PC-9 (cell line): ENCODE measurements around the gene CFAP46. TPM values are rescaled to one million over a fixed set of nuclear protein-coding genes. Genes with fewer than 3 reads are reported as not detected.

ENCODE experiments used
- BruUV-seq: library from RNA; stranded (reverse); fragments of 400-500 nt; replicated peaks from 2 replicates; lab custom pipeline; 2021; lab: Mats Ljungman, UMichigan
- CTCF ChIA-PET: fragments of 300-600 bp; sonication (Branson Sonifier 250); formaldehyde crosslinking; loops from one replicate; lab custom pipeline; 2022; ENCODE audit warnings: antibody characterized with exemption; lab: Charles Lee
- POLR2A ChIA-PET: fragments of 300-600 bp; sonication (Branson Sonifier 250); formaldehyde crosslinking; loops from one replicate; lab custom pipeline; 2022; ENCODE audit warnings: antibody characterized with exemption; ENCODE audit not compliant: unreplicated experiment; lab: Charles Lee
- DNase-seq, 2 experiments: peaks; one replicate each; pipeline versions ENCODE4 v3.0.0 to v3.0.0-alpha.2; 2015 to 2022; ENCODE audit warnings: mixed read lengths in 1 of 2
- H2AFZ ChIP-seq: fragments of 200-600 bp; sonication (generic); 2 replicates; pipeline ENCODE4 v1.8.1; 2017; ENCODE audit warnings: antibody characterized with exemption
- H3F3A ChIP-seq: fragments of 200-600 bp; sonication (generic); 2 replicates; pipeline ENCODE4 v1.8.1; 2017; ENCODE audit warnings: antibody characterized with exemption, mild to moderate bottlenecking, low read depth; ENCODE audit not compliant: insufficient read depth
- H3K27ac ChIP-seq: fragments of 200-600 bp; sonication (generic); 2 replicates; pipeline ENCODE4 v1.6.1; 2016; ENCODE audit warnings: mixed run types
- H3K27me3 ChIP-seq: fragments of 200-600 bp; sonication (generic); 2 replicates; pipeline ENCODE4 v1.6.1; 2016; ENCODE audit warnings: low read depth, mixed run types; ENCODE audit not compliant: insufficient read depth
- H3K36me3 ChIP-seq: fragments of 200-600 bp; sonication (generic); 2 replicates; pipeline ENCODE4 v1.6.1; 2016; ENCODE audit warnings: low read depth, mixed run types
- H3K4me1 ChIP-seq: fragments of 200-600 bp; sonication (generic); replicated peaks from 2 replicates; pipeline ENCODE4 v1.6.1; 2016; ENCODE audit warnings: mixed run types; ENCODE audit not compliant: insufficient read depth
- H3K4me2 ChIP-seq: fragments of 200-600 bp; sonication (generic); 2 replicates; pipeline ENCODE4 v1.6.1; 2017; ENCODE audit warnings: mixed run types
- H3K4me3 ChIP-seq: fragments of 200-600 bp; sonication (generic); 2 replicates; pipeline ENCODE4 v1.6.1; 2016; ENCODE audit warnings: mixed run types
- H3K79me2 ChIP-seq: fragments of 200-600 bp; sonication (generic); 2 replicates; pipeline ENCODE4 v1.6.1; 2017; ENCODE audit warnings: low read depth, mixed run types
- H3K9me2 ChIP-seq: fragments of 200-600 bp; sonication (generic); 2 replicates; pipeline ENCODE4 v1.8.1; 2017; ENCODE audit warnings: mild to moderate bottlenecking; ENCODE audit not compliant: insufficient read depth
- H3K9me3 ChIP-seq: fragments of 200-600 bp; sonication (generic); 2 replicates; pipeline ENCODE4 v1.8.1; 2016; ENCODE audit warnings: low read depth; ENCODE audit not compliant: insufficient read depth
- H4K20me1 ChIP-seq: fragments of 200-600 bp; sonication (generic); 2 replicates; pipeline ENCODE4 v1.8.1; 2017; ENCODE audit not compliant: insufficient read depth
- EZH2 ChIP-seq: fragments of 200-600 bp; sonication (generic); IDR thresholded peaks from 2 replicates; pipeline ENCODE4 v1.8.0; 2017; ENCODE audit warnings: antibody characterized with exemption, low read depth
- intact Hi-C: fragments of 100-400 bp; cut with micrococcal nuclease; formaldehyde crosslinking; loops from one replicate; pipeline ENCODE4 v1.10.0; 2022; ENCODE audit not compliant: unreplicated experiment
- total RNA-seq: library from RNA; stranded (reverse); gene quantifications from 2 replicates; pipeline ENCODE4 v1.2.3, GENCODE V29; 2021
- TF ChIP-seq, protein P1 (sequence below): fragments of 200-600 bp; sonication (generic); conservative IDR thresholded peaks from 2 replicates; pipeline ENCODE4 v1.6.1; 2017; ENCODE audit warnings: mixed run types, antibody characterized with exemption, mild to moderate bottlenecking, moderate library complexity

The CFAP46 gene
- total RNA-seq, 1 experiment from 2014 or later, result not detected

- Histone ChIP-seq H3K4me3 (no peak overlapping the region), H2AFZ (no peak overlapping the region), H3K9me2 (no peaks in the 10 kb centered on the region), H4K20me1 (no peaks in the 10 kb centered on the region), H3K4me2 (no peak overlapping the region), H3K9me3 (no peaks in the 10 kb centered on the region), H3K27ac (no peak overlapping the region), H3K4me1 (no peaks in the 10 kb centered on the region), H3F3A (no peaks in the 10 kb centered on the region), H3K79me2 (no peaks in the 10 kb centered on the region), H3K27me3 (peaks cover 72% of the 10 kb centered on the region), H3K36me3 (no peaks in the 10 kb centered on the region)
- TF ChIP-seq EZH2, result no peak
- TF ChIP-seq, protein P1, sequence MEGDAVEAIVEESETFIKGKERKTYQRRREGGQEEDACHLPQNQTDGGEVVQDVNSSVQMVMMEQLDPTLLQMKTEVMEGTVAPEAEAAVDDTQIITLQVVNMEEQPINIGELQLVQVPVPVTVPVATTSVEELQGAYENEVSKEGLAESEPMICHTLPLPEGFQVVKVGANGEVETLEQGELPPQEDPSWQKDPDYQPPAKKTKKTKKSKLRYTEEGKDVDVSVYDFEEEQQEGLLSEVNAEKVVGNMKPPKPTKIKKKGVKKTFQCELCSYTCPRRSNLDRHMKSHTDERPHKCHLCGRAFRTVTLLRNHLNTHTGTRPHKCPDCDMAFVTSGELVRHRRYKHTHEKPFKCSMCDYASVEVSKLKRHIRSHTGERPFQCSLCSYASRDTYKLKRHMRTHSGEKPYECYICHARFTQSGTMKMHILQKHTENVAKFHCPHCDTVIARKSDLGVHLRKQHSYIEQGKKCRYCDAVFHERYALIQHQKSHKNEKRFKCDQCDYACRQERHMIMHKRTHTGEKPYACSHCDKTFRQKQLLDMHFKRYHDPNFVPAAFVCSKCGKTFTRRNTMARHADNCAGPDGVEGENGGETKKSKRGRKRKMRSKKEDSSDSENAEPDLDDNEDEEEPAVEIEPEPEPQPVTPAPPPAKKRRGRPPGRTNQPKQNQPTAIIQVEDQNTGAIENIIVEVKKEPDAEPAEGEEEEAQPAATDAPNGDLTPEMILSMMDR, result no peak
- CTCF ChIA-PET, result no interaction called here
- POLR2A ChIA-PET, result no interaction called here
- BruUV-seq, result no TSS peak
- no peak for DNase-seq
- intact Hi-C loops, result no loop called here
Measured at GRCh38 chr10:132977076-132977475, 34.7 kb upstream of the CFAP46 start.

DNA sequence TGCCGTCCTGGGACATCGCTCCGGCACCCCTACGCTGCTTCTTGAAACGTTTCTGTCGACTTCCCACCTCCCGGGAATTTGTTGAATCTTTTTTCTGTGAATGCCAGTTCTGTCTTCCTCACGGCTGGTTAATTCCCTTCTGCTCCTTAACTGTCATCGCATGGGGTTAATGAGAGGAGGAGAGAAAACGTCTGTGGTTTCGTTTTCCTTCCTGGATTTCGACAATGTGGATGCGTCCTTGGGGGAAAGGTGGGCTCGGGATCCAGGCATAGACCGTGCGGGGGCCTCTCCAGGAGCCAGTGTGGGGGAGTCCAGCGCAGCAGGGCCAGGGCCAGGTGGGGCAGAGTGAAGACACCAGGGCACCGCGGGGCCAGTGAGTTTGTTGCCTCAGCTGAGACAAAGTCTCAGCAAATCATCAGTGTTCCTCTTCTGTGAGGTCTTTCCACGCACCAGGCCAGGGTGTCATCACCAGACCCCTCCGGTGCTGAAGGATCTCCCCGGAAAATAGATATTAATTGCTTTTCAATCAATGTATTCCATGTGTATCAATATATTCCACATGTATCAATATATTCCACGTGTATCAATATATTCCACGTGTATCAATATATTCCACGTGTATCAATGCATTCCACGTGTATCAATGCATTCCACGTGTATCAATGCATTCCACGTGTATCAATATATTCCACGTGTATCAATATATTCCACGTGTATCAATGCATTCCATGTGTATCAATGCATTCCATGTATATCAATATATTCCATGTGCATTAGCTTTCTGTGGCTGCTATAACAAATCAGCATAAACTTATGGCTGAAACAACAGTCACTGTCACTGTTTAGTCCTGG is 33.7 kb upstream of the CFAP46 start:
- no TSS peak for BruUV-seq
- Histone ChIP-seq H3K79me2 (no peaks in the 10 kb centered on the region), H3K4me2 (no peak overlapping the region), H3K27me3 (peaks cover 82% of the 10 kb centered on the region), H4K20me1 (no peaks in the 10 kb centered on the region), H2AFZ (no peak overlapping the region), H3K9me3 (no peaks in the 10 kb centered on the region), H3K4me1 (no peaks in the 10 kb centered on the region), H3K9me2 (no peaks in the 10 kb centered on the region), H3K4me3 (no peak overlapping the region), H3K27ac (no peak overlapping the region), H3F3A (no peaks in the 10 kb centered on the region), H3K36me3 (no peaks in the 10 kb centered on the region)
- DNase-seq, result no peak
- intact Hi-C loops, result no loop called here
- no peak for TF ChIP-seq EZH2
- TF ChIP-seq, protein P1, result no peak
- CTCF ChIA-PET, result no interaction called here
- POLR2A ChIA-PET, result no interaction called here

GRCh38 chr10:132974886-132975830 is 32.8 kb upstream of the CFAP46 start:
- Histone ChIP-seq H3K36me3 (no peaks in the 10 kb centered on the region), H3K4me2 (no peak overlapping the region), H3K9me2 (no peaks in the 10 kb centered on the region), H3K79me2 (no peaks in the 10 kb centered on the region), H3K27ac (no peak overlapping the region), H3K4me3 (no peak overlapping the region), H3K9me3 (no peaks in the 10 kb centered on the region), H4K20me1 (no peaks in the 10 kb centered on the region), H3K4me1 (no peaks in the 10 kb centered on the region), H2AFZ (no peak overlapping the region), H3F3A (no peaks in the 10 kb centered on the region), H3K27me3 (peaks cover 90% of the 10 kb centered on the region)
- intact Hi-C loops, result no loop called here
- ChIA-PET CTCF (no interaction called here), POLR2A (no interaction called here)
- no peak for DNase-seq
- BruUV-seq, result no TSS peak
- TF ChIP-seq, protein P1, result no peak
